Measurements from ENCODE around the gene NSD2.
"Not testable (repeated sequence)": the region's sequence is repeated elsewhere in the genome, so short reads cannot be mapped to it uniquely, and the experiment has no call there.

The NSD2 gene

GRCh38 chr4:1987296-1987695 is 116.1 kb downstream of the NSD2 start:
- FAIRE-seq: no peak

- no peak for FAIRE-seq
These were observed 116.6 kb downstream of the NSD2 start for GRCh38 chr4:1987721-1988326.

GRCh38 chr4:1988327-1988724 is 117.1 kb downstream of the NSD2 start:
- FAIRE-seq: no peak

- FAIRE-seq: no peak
These were observed 118.5 kb downstream of the NSD2 start for GRCh38 chr4:1989533-1990347.

GRCh38 chr4:1990348-1990645 is 119.1 kb downstream of the NSD2 start:
- FAIRE-seq: no peak

- FAIRE-seq: no peak
These were observed 119.5 kb downstream of the NSD2 start for GRCh38 chr4:1990676-1991075.

GRCh38 chr4:1991087-1991486 is 119.9 kb downstream of the NSD2 start:
- no peak for FAIRE-seq

GRCh38 chr4:1991596-1992434 is 120.6 kb downstream of the NSD2 start:
- no peak for FAIRE-seq

- no peak for FAIRE-seq
These were observed 121.4 kb downstream of the NSD2 start for GRCh38 chr4:1992468-1993168.

- no peak for FAIRE-seq
These were observed 122.0 kb downstream of the NSD2 start for GRCh38 chr4:1993169-1993516.

GRCh38 chr4:1993718-1994516 is 122.7 kb downstream of the NSD2 start:
- FAIRE-seq: not testable (repeated sequence)

- no peak for FAIRE-seq
These were observed 123.7 kb downstream of the NSD2 start for GRCh38 chr4:1994938-1995337.

- FAIRE-seq: no peak
These were observed 125.8 kb downstream of the NSD2 start for GRCh38 chr4:1996866-1997611.

GRCh38 chr4:1997712-1998111 is 126.5 kb downstream of the NSD2 start:
- no peak for FAIRE-seq

GRCh38 chr4:1998296-1998695 is 127.1 kb downstream of the NSD2 start:
- FAIRE-seq: no peak

GRCh38 chr4:1999308-1999707 is 128.1 kb downstream of the NSD2 start:
- FAIRE-seq: not testable (repeated sequence)

- FAIRE-seq: not testable (repeated sequence)
These were observed 132.2 kb downstream of the NSD2 start for GRCh38 chr4:2003361-2003760.

GRCh38 chr4:2006367-2006766 is 135.2 kb downstream of the NSD2 start:
- no peak for FAIRE-seq

- no peak for FAIRE-seq
These were observed 135.9 kb downstream of the NSD2 start for GRCh38 chr4:2006956-2007653.

GRCh38 chr4:2007804-2008670 is 136.8 kb downstream of the NSD2 start:
- FAIRE-seq: no peak

Data from islet of Langerhans (tissue), 1 donor.